ENCODE results near the gene CNOT3.

CNOT3 gene

GRCh38 chr19:54186934-54187381, 49.4 kb downstream of the CNOT3 start:
- Histone ChIP-seq H3K79me2 (no peaks in the 10 kb centered on the region), H3K4me3 (ENCODE audit: low read depth, low read length) (no peak overlapping the region), H3K9me3 (ENCODE audit: control insufficient read depth, low read length) (no peaks in the 10 kb centered on the region), H3K27ac (no peak overlapping the region), H2AFZ (no peak overlapping the region), H3K36me3 (ENCODE audit: control insufficient read depth, insufficient read depth, low read length) (no peaks in the 10 kb centered on the region), H3K27me3 (ENCODE audit: control insufficient read depth, insufficient read depth, low read length) (no peaks in the 10 kb centered on the region), H3K4me2 (ENCODE audit: low read length) (no peak overlapping the region), H3K4me1 (peaks cover 14% of the 10 kb centered on the region), H3K9ac (no peak overlapping the region)
- TF ChIP-seq CTCF (IDR thresholded peaks at IDR 0.05) = no peak

GRCh38 chr19:54188215-54188871, 50.8 kb downstream of the CNOT3 start:
- peak overlapping the region; percentile 70 for H3K4me2 ChIP-seq (ENCODE audit: low read length)
- peaks cover 2% of the 10 kb centered on the region for H3K79me2 ChIP-seq
- no peaks in the 10 kb centered on the region for H3K9me3 ChIP-seq (ENCODE audit: control insufficient read depth, low read length)
- no peak for TF ChIP-seq CTCF (IDR thresholded peaks at IDR 0.05)
- no peaks in the 10 kb centered on the region for H3K36me3 ChIP-seq (ENCODE audit: control insufficient read depth, insufficient read depth, low read length)
- H3K9ac ChIP-seq = peak overlapping the region; percentile 74
- H3K27ac ChIP-seq = peak overlapping the region; percentile 100
- H3K4me1 ChIP-seq = peaks cover 18% of the 10 kb centered on the region
- H3K4me3 ChIP-seq (ENCODE audit: low read depth, low read length) = peak overlapping the region; percentile 98
- H3K27me3 ChIP-seq (ENCODE audit: control insufficient read depth, insufficient read depth, low read length) = no peaks in the 10 kb centered on the region
- peak overlapping the region; percentile 76 for H2AFZ ChIP-seq

- H3K9ac ChIP-seq = peak within 1 kb of the TSS; percentile 74
- H2AFZ ChIP-seq = peak within 1 kb of the TSS; percentile 76
- H3K9me3 ChIP-seq (ENCODE audit: control insufficient read depth, low read length) = no peaks in the 10 kb centered on the region
- peak within 1 kb of the TSS; percentile 100 for H3K27ac ChIP-seq
- peaks cover 18% of the 10 kb centered on the region for H3K4me1 ChIP-seq
- H3K27me3 ChIP-seq (ENCODE audit: control insufficient read depth, insufficient read depth, low read length) = no peaks in the 10 kb centered on the region
- peak within 1 kb of the TSS; percentile 98 for H3K4me3 ChIP-seq (ENCODE audit: low read depth, low read length)
- H3K79me2 ChIP-seq = peaks cover 2% of the 10 kb centered on the region
- no peaks in the 10 kb centered on the region for H3K36me3 ChIP-seq (ENCODE audit: control insufficient read depth, insufficient read depth, low read length)
- peak within 1 kb of the TSS; percentile 98 for H3K4me2 ChIP-seq (ENCODE audit: low read length)
- TF ChIP-seq CTCF (IDR thresholded peaks at IDR 0.05) = peak; percentile 40
Observed at GRCh38 chr19:54189145-54189734, 51.7 kb downstream of the CNOT3 start, which contains the start of gene MBOAT7. TSS of gene MBOAT7 (minus strand) at chr19:54189580. CDS start at chr19:54188508, 1,072 bp downstream.

GRCh38 chr19:54189735-54190502, 52.4 kb downstream of the CNOT3 start:
- H3K27me3 ChIP-seq (ENCODE audit: control insufficient read depth, insufficient read depth, low read length) = no peaks in the 10 kb centered on the region
- H3K4me1 ChIP-seq = peaks cover 18% of the 10 kb centered on the region
- no peaks in the 10 kb centered on the region for H3K9me3 ChIP-seq (ENCODE audit: control insufficient read depth, low read length)
- H3K27ac ChIP-seq = peak overlapping the region; percentile 100
- peak overlapping the region; percentile 98 for H3K4me2 ChIP-seq (ENCODE audit: low read length)
- H3K36me3 ChIP-seq (ENCODE audit: control insufficient read depth, insufficient read depth, low read length) = no peaks in the 10 kb centered on the region
- peak overlapping the region; percentile 76 for H2AFZ ChIP-seq
- H3K9ac ChIP-seq = peak overlapping the region; percentile 74
- H3K79me2 ChIP-seq = peaks cover 2% of the 10 kb centered on the region
- peak overlapping the region; percentile 98 for H3K4me3 ChIP-seq (ENCODE audit: low read depth, low read length)
- TF ChIP-seq CTCF (IDR thresholded peaks at IDR 0.05) = no peak

Measured in parathyroid adenoma (tissue), 2 donors.